Measurements from ENCODE around the gene B3GAT1.

DNA sequence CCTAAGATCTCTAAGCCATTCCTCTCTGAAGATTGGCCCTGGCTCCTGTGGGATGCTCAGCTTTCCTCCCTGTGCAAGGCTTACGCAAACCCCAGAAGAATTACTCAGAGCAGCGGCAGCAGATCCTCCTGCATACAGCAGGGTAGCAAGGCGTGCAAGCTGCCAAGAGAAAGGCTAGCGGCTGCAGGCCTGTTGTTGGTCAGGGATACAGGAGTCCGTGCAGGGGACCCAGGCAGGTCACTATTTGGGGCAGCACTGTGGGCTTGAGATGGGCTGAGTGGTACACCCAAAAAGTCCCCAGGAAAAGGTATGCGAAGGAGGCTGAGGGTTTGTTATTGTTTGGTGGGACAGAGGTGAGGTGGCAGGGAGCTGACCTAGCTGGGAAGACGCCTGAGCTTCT is 78.7 kb downstream of the B3GAT1 start:
- TF ChIP-seq CTCF (IDR thresholded peaks at IDR 0.05) (no peak), POLR2A (IDR thresholded peaks at IDR 0.05) (no peak)

All from adrenal gland (tissue), 5 donors.